Prostate gland (tissue), 2 donors: ENCODE results near the gene RAD51B. TPM values are rescaled to one million over a fixed set of nuclear protein-coding genes. Genes with fewer than 3 reads are reported as not detected.

Experiments
- DNase-seq: peaks from one replicate; pipeline ENCODE4 v3.0.0-alpha.2; 2019; ENCODE audit warnings: low spot score
- H3K27ac ChIP-seq, 2 donors: fragments of 200-600 bp; sonication (generic); 2 replicates each; pipeline ENCODE4 v1.5.1; 2017 to 2019
- H3K27me3 ChIP-seq: fragments of 200-600 bp; sonication (generic); replicated peaks from 2 replicates; pipeline ENCODE4 v1.5.1; 2019; ENCODE audit not compliant: insufficient read depth
- H3K36me3 ChIP-seq, 2 donors: fragments of 200-600 bp; sonication (generic); 1 replicate in 1 of 2; 2 replicates in 1 of 2; pipeline versions ENCODE4 v1.5.1 to v1.8.1; 2017 to 2019
- H3K4me1 ChIP-seq: fragments of 200-600 bp; sonication (generic); replicated peaks from 2 replicates; pipeline ENCODE4 v1.5.1; 2019
- H3K4me3 ChIP-seq, 2 donors: fragments of 200-600 bp; sonication (generic); 2 replicates each; pipeline ENCODE4 v1.5.1; 2017 to 2019
- H3K9me3 ChIP-seq: fragments of 200-600 bp; sonication (generic); 2 replicates; pipeline ENCODE4 v1.5.1; 2017
- CTCF ChIP-seq, 4 experiments: fragments of 200-600 bp in 2 of 4; fragments of 450-650 bp in 2 of 4; sonication (generic) in 2 of 4; IDR thresholded peaks; 1 replicate in 3 of 4; 2 replicates in 1 of 4; pipeline ENCODE4 v1.5.1; 2016 to 2019; ENCODE audit warnings: antibody characterized with exemption in 4 of 4, mild to moderate bottlenecking in 2 of 4, moderate library complexity in 2 of 4
- POLR2A ChIP-seq: fragments of 450-650 bp; IDR thresholded peaks from one replicate; pipeline ENCODE4 v1.6.1; 2016; ENCODE audit warnings: antibody characterized with exemption, mild to moderate bottlenecking
- POLR2AphosphoS5 ChIP-seq: sonication (generic); formaldehyde crosslinking; IDR thresholded peaks from one replicate; pipeline ENCODE4 v1.6.1; 2017; ENCODE audit warnings: antibody characterized with exemption
- WGBS: methylation state at CpG from one replicate; pipeline ENCODE4 v1.1.5; 2018; 5-methylcytosine and 5-hydroxymethylcytosine counted together
- intact Hi-C: fragments of 100-400 bp; cut with DNase I; formaldehyde crosslinking; loops from one replicate; pipeline ENCODE4 v1.14.2; 2022
- total RNA-seq, 2 donors: library from RNA; depleted of rRNA; stranded (reverse); fragments of >200 nt; gene quantifications; one replicate each; pipeline ENCODE4 v1.1.0, GENCODE V29; 2016

RAD51B gene
- total RNA-seq, 2 donors from 2014 or later: 14.9 to 35.8 TPM

GRCh38 chr14:68657300-68658028, 837.9 kb downstream of the RAD51B start:
- intact Hi-C loops: loop anchor here (10.0 kb wide), 1 partner anchor 413 kb away; no protein-coding TSS in a partner anchor
- H3K9me3 ChIP-seq: no peaks in the 10 kb centered on the region
- H3K36me3 ChIP-seq: no peaks in the 10 kb centered on the region
- no peak overlapping the region for H3K27ac ChIP-seq
- no peaks in the 10 kb centered on the region for H3K27me3 ChIP-seq
- no peak for DNase-seq
- 92% methylated on average over 4 of the region's 4 CpGs for WGBS
- H3K4me3 ChIP-seq: no peak overlapping the region
- TF ChIP-seq POLR2AphosphoS5 (no peak), POLR2A (no peak), CTCF (IDR thresholded peaks at IDR 0.05) (no peak)
- H3K4me1 ChIP-seq: peaks cover 3% of the 10 kb centered on the region

GRCh38 chr14:68658029-68658509, 838.5 kb downstream of the RAD51B start:
- H3K36me3 ChIP-seq: no peaks in the 10 kb centered on the region
- intact Hi-C loops: loop anchor here (10.0 kb wide), 1 partner anchor 413 kb away; no protein-coding TSS in a partner anchor
- H3K4me3 ChIP-seq: no peak overlapping the region
- no peaks in the 10 kb centered on the region for H3K27me3 ChIP-seq
- peaks cover 3% of the 10 kb centered on the region for H3K4me1 ChIP-seq
- DNase-seq: no peak
- TF ChIP-seq POLR2A (no peak), POLR2AphosphoS5 (no peak), CTCF (IDR thresholded peaks at IDR 0.05) (no peak)
- 87% methylated on average over 7 of the region's 8 CpGs for WGBS
- H3K9me3 ChIP-seq: no peaks in the 10 kb centered on the region
- H3K27ac ChIP-seq: no peak overlapping the region

- 46% methylated on average over 20 of the region's 20 CpGs for WGBS
- Histone ChIP-seq H3K4me3 (no peak overlapping the region), H3K36me3 (no peaks in the 10 kb centered on the region), H3K9me3 (no peaks in the 10 kb centered on the region), H3K27me3 (no peaks in the 10 kb centered on the region), H3K4me1 (peaks cover 3% of the 10 kb centered on the region), H3K27ac (peak overlapping the region; percentile 41 to 54)
- DNase-seq: no peak
- intact Hi-C loops: loop anchor here (10.0 kb wide), 1 partner anchor 414 kb away; no protein-coding TSS in a partner anchor
- TF ChIP-seq POLR2AphosphoS5: no peak
- TF ChIP-seq POLR2A: no peak
- TF ChIP-seq CTCF (IDR thresholded peaks at IDR 0.05): no peak
Measured at GRCh38 chr14:68658943-68659931, 839.7 kb downstream of the RAD51B start.

- 94% methylated on average over 6 of the region's 6 CpGs for WGBS
- TF ChIP-seq CTCF (IDR thresholded peaks at IDR 0.05) (no peak), POLR2AphosphoS5 (no peak), POLR2A (no peak)
- no peak for DNase-seq
- H3K27ac ChIP-seq: no peak overlapping the region
- no peak overlapping the region for H3K4me3 ChIP-seq
- intact Hi-C loops: no loop called here
- H3K27me3 ChIP-seq: no peaks in the 10 kb centered on the region
- no peaks in the 10 kb centered on the region for H3K9me3 ChIP-seq
- H3K4me1 ChIP-seq: peaks cover 3% of the 10 kb centered on the region
- H3K36me3 ChIP-seq: no peaks in the 10 kb centered on the region
Measured at GRCh38 chr14:68660495-68660894, 840.9 kb downstream of the RAD51B start.
